Kidney epithelial cell (primary cell): ENCODE results near the gene FDPS. TPM values are rescaled to one million over a fixed set of nuclear protein-coding genes. Genes with fewer than 3 reads are reported as not detected.

Experiments
- DNase-seq: peaks from one replicate; pipeline ENCODE4 v3.0.0-alpha.2; 2010; ENCODE audit warnings: low read depth
- H3K27me3 ChIP-seq: 2 replicates; pipeline ENCODE4 v1.6.0; 2011; ENCODE audit warnings: low read length; ENCODE audit not compliant: control insufficient read depth, insufficient read depth
- H3K36me3 ChIP-seq: 2 replicates; pipeline ENCODE4 v1.5.1; 2011; ENCODE audit warnings: low read length; ENCODE audit not compliant: control insufficient read depth, insufficient read depth
- H3K4me3 ChIP-seq: 2 replicates; pipeline ENCODE4 v1.5.1; 2011; ENCODE audit warnings: low read depth, mild to moderate bottlenecking, control low read depth, low read length
- total RNA-seq: library from RNA; depleted of rRNA; stranded (reverse); fragments of >200 nt; gene quantifications from 2 replicates; pipeline ENCODE4 v1.2.3, GENCODE V29; 2015
- TF ChIP-seq, protein P1 (sequence below): IDR thresholded peaks from 2 replicates; pipeline ENCODE4 v1.5.1; 2011; ENCODE audit warnings: mild to moderate bottlenecking, moderate library complexity, low read length, control low read depth, inconsistent platforms; ENCODE audit not compliant: insufficient read depth, poor library complexity, severe bottlenecking

FDPS gene
- total RNA-seq, 1 donor from 2014 or later, result 271 TPM

DNA sequence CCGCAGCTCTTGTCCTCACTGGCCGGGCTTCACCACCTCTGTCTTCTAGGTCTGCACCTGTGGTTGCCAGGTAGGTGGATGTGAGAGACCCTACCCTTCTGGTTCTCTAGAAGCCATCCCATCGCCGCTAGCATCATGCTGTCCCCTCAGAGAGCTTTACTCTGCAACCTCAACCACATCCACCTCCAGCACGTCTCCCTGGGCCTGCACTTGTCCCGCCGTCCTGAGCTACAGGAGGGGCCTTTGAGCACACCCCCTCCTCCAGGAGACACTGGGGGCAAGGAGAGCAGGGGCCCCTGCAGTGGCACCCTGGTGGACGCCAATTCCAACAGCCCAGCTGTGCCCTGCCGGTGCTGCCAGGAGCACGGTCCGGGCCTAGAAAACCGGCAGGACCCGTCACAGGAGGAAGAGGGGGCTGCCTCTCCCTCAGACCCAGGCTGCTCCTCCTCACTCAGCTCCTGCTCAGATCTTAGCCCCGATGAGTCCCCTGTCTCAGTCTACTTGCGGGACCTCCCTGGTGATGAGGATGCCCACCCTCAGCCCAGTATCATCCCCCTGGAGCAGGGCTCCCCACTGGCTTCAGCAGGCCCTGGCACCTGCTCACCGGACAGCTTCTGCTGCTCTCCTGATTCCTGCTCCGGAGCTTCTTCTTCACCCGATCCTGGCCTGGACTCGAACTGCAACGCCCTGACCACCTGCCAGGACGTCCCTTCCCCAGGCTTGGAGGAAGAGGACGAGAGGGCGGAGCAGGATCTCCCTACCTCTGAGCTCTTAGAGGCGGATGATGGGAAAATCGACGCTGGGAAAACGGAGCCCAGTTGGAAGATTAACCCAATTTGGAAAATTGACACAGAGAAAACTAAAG, 13.2 kb downstream of the FDPS start:
- DNase-seq, result no peak
- Histone ChIP-seq H3K4me3 (no peak overlapping the region), H3K36me3 (peaks cover 4% of the 10 kb centered on the region), H3K27me3 (no peaks in the 10 kb centered on the region)
- TF ChIP-seq, protein P1, sequence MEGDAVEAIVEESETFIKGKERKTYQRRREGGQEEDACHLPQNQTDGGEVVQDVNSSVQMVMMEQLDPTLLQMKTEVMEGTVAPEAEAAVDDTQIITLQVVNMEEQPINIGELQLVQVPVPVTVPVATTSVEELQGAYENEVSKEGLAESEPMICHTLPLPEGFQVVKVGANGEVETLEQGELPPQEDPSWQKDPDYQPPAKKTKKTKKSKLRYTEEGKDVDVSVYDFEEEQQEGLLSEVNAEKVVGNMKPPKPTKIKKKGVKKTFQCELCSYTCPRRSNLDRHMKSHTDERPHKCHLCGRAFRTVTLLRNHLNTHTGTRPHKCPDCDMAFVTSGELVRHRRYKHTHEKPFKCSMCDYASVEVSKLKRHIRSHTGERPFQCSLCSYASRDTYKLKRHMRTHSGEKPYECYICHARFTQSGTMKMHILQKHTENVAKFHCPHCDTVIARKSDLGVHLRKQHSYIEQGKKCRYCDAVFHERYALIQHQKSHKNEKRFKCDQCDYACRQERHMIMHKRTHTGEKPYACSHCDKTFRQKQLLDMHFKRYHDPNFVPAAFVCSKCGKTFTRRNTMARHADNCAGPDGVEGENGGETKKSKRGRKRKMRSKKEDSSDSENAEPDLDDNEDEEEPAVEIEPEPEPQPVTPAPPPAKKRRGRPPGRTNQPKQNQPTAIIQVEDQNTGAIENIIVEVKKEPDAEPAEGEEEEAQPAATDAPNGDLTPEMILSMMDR, result no peak

DNA sequence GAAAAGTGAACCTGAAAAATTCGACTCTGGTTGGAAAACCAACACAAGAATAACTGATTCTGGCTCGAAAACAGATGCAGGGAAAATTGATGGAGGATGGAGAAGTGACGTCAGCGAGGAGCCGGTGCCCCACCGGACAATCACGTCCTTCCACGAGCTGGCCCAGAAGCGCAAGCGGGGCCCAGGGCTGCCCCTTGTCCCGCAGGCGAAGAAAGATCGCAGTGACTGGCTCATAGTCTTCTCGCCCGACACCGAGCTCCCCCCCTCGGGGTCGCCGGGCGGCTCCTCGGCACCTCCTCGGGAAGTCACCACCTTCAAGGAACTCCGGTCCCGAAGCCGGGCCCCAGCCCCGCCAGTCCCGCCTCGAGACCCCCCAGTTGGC, 13.9 kb downstream of the FDPS start:
- H3K36me3 ChIP-seq, result peaks cover 4% of the 10 kb centered on the region
- H3K27me3 ChIP-seq, result no peaks in the 10 kb centered on the region
- TF ChIP-seq, protein P1, result no peak
- H3K4me3 ChIP-seq, result peak overlapping the region; percentile 90
- DNase-seq, result no peak

DNA sequence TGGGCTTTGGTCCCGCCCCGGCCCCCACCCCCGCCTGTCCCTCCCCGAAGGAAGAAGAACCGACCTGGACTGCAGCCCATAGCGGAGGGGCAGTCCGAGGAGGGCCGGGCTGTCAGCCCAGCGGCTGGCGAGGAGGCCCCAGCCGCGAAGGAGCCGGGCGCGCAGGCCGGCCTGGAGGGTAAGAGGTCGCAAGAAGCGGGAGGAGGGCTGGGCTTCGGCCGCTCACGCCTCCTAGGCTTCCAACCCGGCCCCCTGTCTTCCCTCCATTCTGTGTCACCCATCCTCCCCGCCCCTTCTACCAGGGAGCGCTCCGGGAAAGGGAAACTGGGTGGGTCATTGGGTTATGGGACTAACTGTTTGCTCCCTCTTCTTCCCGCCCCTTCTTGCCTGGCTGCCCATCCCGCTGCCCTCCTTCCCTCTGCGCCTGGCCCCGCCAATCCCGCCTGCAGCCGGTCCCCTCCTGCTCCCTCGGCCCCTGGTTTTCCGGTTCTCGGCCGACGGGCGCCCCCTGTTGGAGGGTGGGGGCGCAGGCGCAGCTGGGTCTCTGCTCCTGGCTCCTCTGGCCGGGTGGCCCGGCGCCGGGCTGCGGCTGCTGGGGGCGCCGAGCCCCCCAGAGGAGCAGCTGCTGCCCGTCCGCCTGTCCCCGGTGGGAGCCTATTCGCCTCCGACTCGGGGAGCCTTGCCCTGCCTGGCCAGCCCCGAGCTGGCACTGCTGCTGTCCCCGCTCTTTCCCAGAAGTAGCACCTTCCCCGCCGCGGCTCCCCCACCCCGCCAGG, 14.5 kb downstream of the FDPS start:
- DNase-seq, result peak; percentile 81
- TF ChIP-seq, protein P1, result peak; percentile 80
- Histone ChIP-seq H3K36me3 (peaks cover 3% of the 10 kb centered on the region), H3K4me3 (peak overlapping the region; percentile 90), H3K27me3 (no peaks in the 10 kb centered on the region)

DNA sequence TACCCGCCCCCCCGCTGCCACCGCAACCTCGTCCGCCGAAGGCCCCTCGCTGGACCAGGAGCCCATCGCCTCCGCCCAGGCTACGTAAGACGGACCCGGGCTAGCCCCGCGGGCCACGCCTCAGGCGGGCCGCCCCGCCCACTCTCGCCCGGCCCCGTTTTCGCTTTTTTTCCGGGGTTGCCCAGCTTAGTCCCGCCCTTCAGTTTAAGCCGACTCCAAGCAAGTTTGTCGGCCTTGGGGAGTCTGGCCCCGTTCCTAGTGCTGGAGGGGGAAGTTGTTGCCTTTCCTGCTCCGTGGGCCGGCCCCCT, 15.0 kb downstream of the FDPS start:
- peaks cover 1% of the 10 kb centered on the region for H3K36me3 ChIP-seq
- peak; percentile 47 for DNase-seq
- no peaks in the 10 kb centered on the region for H3K27me3 ChIP-seq
- TF ChIP-seq, protein P1, result no peak
- H3K4me3 ChIP-seq, result peak overlapping the region; percentile 90

DNA sequence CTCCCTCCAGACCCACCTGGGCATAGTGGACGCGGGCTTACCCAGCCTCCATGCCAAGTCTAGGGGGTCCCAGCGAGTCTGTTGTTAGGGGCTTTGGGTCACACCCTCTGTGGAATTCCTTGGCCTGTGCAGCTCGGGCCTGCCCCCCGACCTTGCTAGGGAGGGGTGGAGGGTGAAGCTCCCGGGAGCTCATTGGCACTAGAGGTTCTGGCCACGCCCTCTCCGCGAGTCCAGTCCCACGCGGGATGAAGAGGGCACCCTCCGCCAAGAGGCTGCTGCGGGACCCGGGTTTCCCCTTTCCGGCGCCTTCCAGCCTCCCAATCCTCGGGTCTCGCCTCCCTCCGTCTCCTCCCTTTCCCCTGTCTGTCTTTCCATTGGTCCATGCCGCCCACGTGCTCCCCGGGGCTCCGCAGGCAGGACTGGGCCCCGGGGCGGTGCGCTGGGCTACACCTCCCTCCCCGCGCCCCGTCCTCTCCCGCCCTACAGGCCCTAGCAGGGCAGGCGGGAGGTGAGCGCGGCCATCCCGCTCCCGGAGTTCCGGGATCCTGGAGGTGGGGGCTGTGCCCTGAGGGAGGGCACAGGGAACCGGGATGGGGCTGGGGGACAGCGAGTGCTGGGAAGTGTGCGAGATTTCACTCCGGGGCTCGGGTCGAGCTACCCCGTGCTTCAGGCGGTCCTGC, 15.5 kb downstream of the FDPS start:
- TF ChIP-seq, protein P1, result no peak
- Histone ChIP-seq H3K27me3 (no peaks in the 10 kb centered on the region), H3K4me3 (peak overlapping the region; percentile 90), H3K36me3 (peaks cover 1% of the 10 kb centered on the region)
- peak; percentile 80 for DNase-seq
